Liver (tissue), 9 donors: ENCODE results near the gene AXIN2. TPM values are rescaled to one million over a fixed set of nuclear protein-coding genes. Genes with fewer than 3 reads are reported as not detected.

Experiments used
- DNase-seq: peaks from one replicate; pipeline ENCODE4 v3.0.0-alpha.2; 2017; ENCODE audit warnings: low spot score
- H3K27ac ChIP-seq, 2 donors: one replicate each; pipeline ENCODE4 v1.7.0; 2013; ENCODE audit warnings: inconsistent platforms in 2 of 2, low read length in 2 of 2, control low read depth in 1 of 2, low read depth in 1 of 2, mild to moderate bottlenecking in 1 of 2
- H3K27me3 ChIP-seq, 4 donors: one replicate each; pipeline versions ENCODE4 v1.6.1 to v1.7.0; 2013; ENCODE audit warnings: low read length in 3 of 4, inconsistent platforms in 1 of 4, mild to moderate bottlenecking in 1 of 4, moderate library complexity in 1 of 4; ENCODE audit not compliant: control insufficient read depth in 4 of 4, insufficient read depth in 4 of 4
- H3K36me3 ChIP-seq, 4 donors: one replicate each; pipeline versions ENCODE4 v1.6.1 to v1.7.0; 2013; ENCODE audit warnings: low read length in 3 of 4, mild to moderate bottlenecking in 3 of 4, low read depth in 1 of 4, moderate library complexity in 1 of 4; ENCODE audit not compliant: control insufficient read depth in 4 of 4, insufficient read depth in 3 of 4
- H3K4me1 ChIP-seq, 4 donors: one replicate each; pipeline versions ENCODE4 v1.6.1 to v1.7.0; 2013; ENCODE audit warnings: low read length in 3 of 4, mild to moderate bottlenecking in 3 of 4, moderate library complexity in 1 of 4; ENCODE audit not compliant: control insufficient read depth in 4 of 4, insufficient read depth in 4 of 4
- H3K4me3 ChIP-seq, 3 donors: one replicate each; pipeline versions ENCODE4 v1.6.1 to v1.7.0; 2013; ENCODE audit warnings: low read length in 3 of 3, control low read depth in 1 of 3, low read depth in 1 of 3, mild to moderate bottlenecking in 1 of 3
- H3K9ac ChIP-seq, 2 donors: one replicate each; pipeline ENCODE4 v1.7.0; 2013; ENCODE audit warnings: low read length in 2 of 2, mild to moderate bottlenecking in 2 of 2, moderate library complexity in 2 of 2, control low read depth in 1 of 2, low read depth in 1 of 2
- H3K9me3 ChIP-seq, 4 donors: one replicate each; pipeline versions ENCODE4 v1.6.1 to v1.7.0; 2013; ENCODE audit warnings: low read length in 3 of 4; ENCODE audit not compliant: control insufficient read depth in 4 of 4
- FOXA1 ChIP-seq: IDR thresholded peaks from 2 replicates; pipeline ENCODE4 v1.6.1; 2016; ENCODE audit warnings: antibody characterized with exemption
- FOXA2 ChIP-seq: IDR thresholded peaks from 2 replicates; pipeline ENCODE4 v1.6.1; 2016; ENCODE audit warnings: antibody characterized with exemption
- GABPA ChIP-seq, 2 donors: IDR thresholded peaks in 1 of 2; conservative IDR thresholded peaks in 1 of 2; 2 replicates each; pipeline ENCODE4 v1.6.1; 2016; ENCODE audit warnings: antibody characterized with exemption in 2 of 2, mild to moderate bottlenecking in 1 of 2, moderate library complexity in 1 of 2
- JUND ChIP-seq, 2 donors: IDR thresholded peaks; 2 replicates each; pipeline ENCODE4 v1.6.1; 2016; ENCODE audit warnings: antibody characterized with exemption in 2 of 2
- MAX ChIP-seq: IDR thresholded peaks from 2 replicates; pipeline ENCODE4 v1.6.1; 2016; ENCODE audit warnings: antibody characterized with exemption
- NR2F2 ChIP-seq: IDR thresholded peaks from 2 replicates; pipeline ENCODE4 v1.6.1; 2016; ENCODE audit warnings: antibody characterized with exemption
- RAD21 ChIP-seq, 2 donors: IDR thresholded peaks; 2 replicates each; pipeline ENCODE4 v1.6.1; 2016; ENCODE audit warnings: antibody characterized with exemption in 2 of 2, mild to moderate bottlenecking in 2 of 2
- REST ChIP-seq: IDR thresholded peaks from 2 replicates; pipeline ENCODE4 v1.6.1; 2016; ENCODE audit warnings: antibody characterized with exemption, mild to moderate bottlenecking
- SP1 ChIP-seq: IDR thresholded peaks from 2 replicates; pipeline ENCODE4 v1.6.1; 2018; ENCODE audit warnings: antibody characterized with exemption, mild to moderate bottlenecking
- YY1 ChIP-seq: IDR thresholded peaks from 2 replicates; pipeline ENCODE4 v1.6.1; 2016; ENCODE audit warnings: antibody characterized with exemption, mild to moderate bottlenecking
- ZBTB33 ChIP-seq: IDR thresholded peaks from 2 replicates; pipeline ENCODE4 v1.6.1; 2016; ENCODE audit warnings: antibody characterized with exemption
- WGBS: extraction: QIAGEN DNeasy Blood & Tissue Kit; methylation state at CpG from one replicate; pipeline ENCODE4 v1.1.7; 2013; 5-methylcytosine and 5-hydroxymethylcytosine counted together
- polyA plus RNA-seq, 2 donors: library from polyadenylated mRNA; stranded (reverse) in 1 of 2; unstranded in 1 of 2; fragments of 200-250 nt in 1 of 2; fragments of >200 nt in 1 of 2; fragmentation: Nextera tagmentation in 1 of 2; extraction: Ambion mirVana in 1 of 2; gene quantifications; one replicate each; pipeline versions ENCODE4 v1.2.1 to v1.2.3, GENCODE V29; 2013 to 2015
- total RNA-seq, 2 donors: library from RNA; depleted of rRNA; stranded (reverse); fragments of >200 nt; gene quantifications; one replicate each; pipeline ENCODE4 v1.2.3, GENCODE V29; 2014
- donor health status: healthy.
- donor health status: healthy.
- donor health status: healthy.
- donor health status: healthy.
- donor health status: healthy.

Gene AXIN2
- total and polyA plus RNA-seq, 4 donors, result 0.33 to 3.5 (median 1.5) TPM

GRCh38 chr17:65564793-65565192 lies 3.3 kb upstream of the AXIN2 start:
- Histone ChIP-seq H3K4me1 (peaks cover 0 to 10% (median 5%) of the 10 kb centered on the region in 4 donors), H3K27ac (no peak overlapping the region), H3K4me3 (no peak overlapping the region), H3K9ac (no peak overlapping the region), H3K9me3 (no peaks in the 10 kb centered on the region), H3K27me3 (no peaks in the 10 kb centered on the region), H3K36me3 (no peaks in the 10 kb centered on the region)
- WGBS, result 26% methylated on average over 8 of the region's 8 CpGs
- no peak for TF ChIP-seq ZBTB33
- peak; percentile 11 for TF ChIP-seq SP1
- TF ChIP-seq YY1, result no peak
- TF ChIP-seq GABPA (IDR thresholded peaks at IDR 0.05 in 1 of 2, conservative IDR thresholded peaks at IDR 0.05 in 1 of 2), result no peak
- TF ChIP-seq RAD21 (IDR thresholded peaks at IDR 0.05), result no peak
- TF ChIP-seq FOXA2, result no peak
- TF ChIP-seq FOXA1, result no peak
- no peak for DNase-seq

- H3K9ac ChIP-seq, result no peak overlapping the region
- H3K36me3 ChIP-seq, result no peaks in the 10 kb centered on the region
- peaks cover 0 to 16% (median 14%) of the 10 kb centered on the region in 4 donors for H3K4me1 ChIP-seq
- no peak for TF ChIP-seq ZBTB33
- TF ChIP-seq NR2F2, result no peak
- TF ChIP-seq MAX, result no peak
- TF ChIP-seq JUND (IDR thresholded peaks at IDR 0.05), result no peak
- no peak for TF ChIP-seq FOXA1
- no peak for TF ChIP-seq REST
- TF ChIP-seq SP1, result no peak
- H3K9me3 ChIP-seq, result no peaks in the 10 kb centered on the region
- peak overlapping the region in 2 of 3 donors; percentile 74 to 91 for H3K4me3 ChIP-seq
- H3K27me3 ChIP-seq, result no peaks in the 10 kb centered on the region
- no peak for DNase-seq
- 57% methylated on average over 9 of the region's 9 CpGs for WGBS
- H3K27ac ChIP-seq, result no peak overlapping the region
Observed at GRCh38 chr17:65562206-65562531, 721 bp upstream of the AXIN2 start.
